Natural killer cell treated with Interleukin-12 subunit alpha and Interleukin-12 subunit beta and Interleukin-15 and Interleukin-18, amount 100 ng/mL, for 72 hours (primary cell): ENCODE results near the gene SCN1B. TPM values are rescaled to one million over a fixed set of nuclear protein-coding genes. Genes with fewer than 3 reads are reported as not detected.
A peak's percentile ranks its signal among the peaks of the same experiment; 100 is the strongest.

Experiments
- ATAC-seq, 2 donors: fragments of 150-1000 bp; cut with Tn5 transposase in 1 of 2; sonication (Bioruptor Pico), chemical (Tn5 transposase) in 1 of 2; 2 replicates each; pipeline ENCODE4 v1.10.0; 2021
- DNase-seq: peaks from one replicate; pipeline ENCODE4 v3.0.0; 2022; ENCODE audit warnings: low spot score
- H3K27ac Mint-ChIP-seq, 2 donors: 1 replicate in 1 of 2; 2 replicates in 1 of 2; pipeline ENCODE4 v1.8.0; 2022; ENCODE audit warnings: mixed read lengths in 2 of 2, mild to moderate bottlenecking in 1 of 2, moderate library complexity in 1 of 2
- H3K27me3 Mint-ChIP-seq, 2 donors: 1 replicate in 1 of 2; 2 replicates in 1 of 2; pipeline ENCODE4 v1.8.0; 2022; ENCODE audit warnings: mixed read lengths in 2 of 2
- H3K36me3 Mint-ChIP-seq: one replicate; pipeline ENCODE4 v1.8.0; 2022; ENCODE audit warnings: mixed read lengths
- H3K4me1 Mint-ChIP-seq, 2 donors: 1 replicate in 1 of 2; 2 replicates in 1 of 2; pipeline ENCODE4 v1.8.0; 2022; ENCODE audit warnings: low read depth in 2 of 2, mixed read lengths in 2 of 2, mild to moderate bottlenecking in 1 of 2
- H3K4me3 Mint-ChIP-seq: one replicate; pipeline ENCODE4 v1.8.0; 2022; ENCODE audit warnings: mixed read lengths
- H3K9me3 Mint-ChIP-seq: 2 replicates; pipeline ENCODE4 v1.8.0; 2022; ENCODE audit warnings: mixed read lengths
- total RNA-seq, 2 donors: library from RNA; stranded (reverse); gene quantifications; one replicate each; pipeline ENCODE4 v1.2.3, GENCODE V29; 2022

Gene SCN1B
- total RNA-seq, 2 donors from 2014 or later = 0.52 to 0.95 TPM

GRCh38 chr19:35066121-35066520, 35.9 kb downstream of the SCN1B start:
- Mint-ChIP-seq H3K4me1 (peaks cover 0 to 7% of the 10 kb centered on the region in 2 donors), H3K27ac (no peak overlapping the region)

GRCh38 chr19:35066691-35067563, 36.7 kb downstream of the SCN1B start:
- no peaks in the 10 kb centered on the region for H3K36me3 Mint-ChIP-seq
- H3K9me3 Mint-ChIP-seq = no peaks in the 10 kb centered on the region
- H3K4me1 Mint-ChIP-seq = peaks cover 0 to 7% of the 10 kb centered on the region in 2 donors
- peaks cover 0 to 3% of the 10 kb centered on the region in 2 donors for H3K27me3 Mint-ChIP-seq
- H3K27ac Mint-ChIP-seq = peak overlapping the region in 1 of 2 donors; percentile 37
- DNase-seq (peak; percentile 93), ATAC-seq (peak; percentile 93 to 95)
- H3K4me3 Mint-ChIP-seq = no peak overlapping the region

More at GRCh38 chr19:35066121-35066520, 35.9 kb downstream of the SCN1B start:
- Mint-ChIP-seq H3K4me3 (no peak overlapping the region), H3K36me3 (no peaks in the 10 kb centered on the region), H3K27me3 (peaks cover 0 to 3% of the 10 kb centered on the region in 2 donors), H3K9me3 (no peaks in the 10 kb centered on the region)
- ATAC-seq = no peak
- DNase-seq = no peak

GRCh38 chr19:35068941-35069634, 38.8 kb downstream of the SCN1B start:
- peaks cover 0 to 3% of the 10 kb centered on the region in 2 donors for H3K27me3 Mint-ChIP-seq
- ATAC-seq (no peak), DNase-seq (peak; percentile 20)
- no peaks in the 10 kb centered on the region for H3K9me3 Mint-ChIP-seq
- no peaks in the 10 kb centered on the region for H3K36me3 Mint-ChIP-seq
- peaks cover 0 to 7% of the 10 kb centered on the region in 2 donors for H3K4me1 Mint-ChIP-seq
- no peak overlapping the region for H3K27ac Mint-ChIP-seq
- no peak overlapping the region for H3K4me3 Mint-ChIP-seq

- DNase-seq = no peak
- ATAC-seq = no peak
- H3K36me3 Mint-ChIP-seq = no peaks in the 10 kb centered on the region
- peaks cover 0 to 7% of the 10 kb centered on the region in 2 donors for H3K4me1 Mint-ChIP-seq
- H3K27ac Mint-ChIP-seq = no peak overlapping the region
- H3K27me3 Mint-ChIP-seq = peaks cover 0 to 3% of the 10 kb centered on the region in 2 donors
- H3K4me3 Mint-ChIP-seq = no peak overlapping the region
- H3K9me3 Mint-ChIP-seq = no peaks in the 10 kb centered on the region
Measured at GRCh38 chr19:35069696-35070095, 39.4 kb downstream of the SCN1B start.

DNA sequence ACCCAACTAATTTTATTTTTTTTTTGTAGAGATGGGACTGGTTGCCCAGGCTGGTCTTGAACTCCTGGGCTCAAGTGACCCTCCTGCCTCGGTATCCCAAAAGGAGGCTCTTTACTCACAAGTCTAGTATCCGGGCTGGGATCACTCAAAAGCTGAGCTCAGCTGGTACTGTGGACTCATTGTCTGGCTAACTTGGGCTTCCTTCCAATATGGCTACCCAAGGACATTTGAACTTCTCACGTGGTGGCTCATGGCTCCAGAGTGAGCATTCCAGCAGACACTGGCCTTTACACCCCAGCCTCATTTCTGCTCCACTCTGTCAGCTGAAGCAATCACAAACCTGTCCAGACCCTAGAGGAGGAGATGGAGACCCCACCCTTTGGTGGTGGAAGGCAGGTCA, 40.2 kb downstream of the SCN1B start:
- no peak overlapping the region for H3K4me3 Mint-ChIP-seq
- H3K9me3 Mint-ChIP-seq = no peaks in the 10 kb centered on the region
- peak; percentile 12 for DNase-seq
- H3K27ac Mint-ChIP-seq = no peak overlapping the region
- ATAC-seq = no peak
- peaks cover 0 to 10% of the 10 kb centered on the region in 2 donors for H3K4me1 Mint-ChIP-seq
- H3K36me3 Mint-ChIP-seq = no peaks in the 10 kb centered on the region
- peaks cover 6% of the 10 kb centered on the region in 2 donors for H3K27me3 Mint-ChIP-seq

- DNase-seq (no peak), ATAC-seq (no peak)
- no peak overlapping the region for H3K4me3 Mint-ChIP-seq
- H3K36me3 Mint-ChIP-seq = no peaks in the 10 kb centered on the region
- no peak overlapping the region for H3K27ac Mint-ChIP-seq
- H3K27me3 Mint-ChIP-seq = peaks cover 6 to 7% of the 10 kb centered on the region in 2 donors
- H3K9me3 Mint-ChIP-seq = no peaks in the 10 kb centered on the region
- H3K4me1 Mint-ChIP-seq = peaks cover 7 to 10% of the 10 kb centered on the region in 2 donors
Measured at GRCh38 chr19:35073516-35073915, 43.2 kb downstream of the SCN1B start.

GRCh38 chr19:35073941-35074340, 43.7 kb downstream of the SCN1B start:
- Mint-ChIP-seq H3K4me1 (peaks cover 7 to 10% of the 10 kb centered on the region in 2 donors), H3K27ac (no peak overlapping the region), H3K9me3 (no peaks in the 10 kb centered on the region), H3K27me3 (peaks cover 7 to 9% of the 10 kb centered on the region in 2 donors), H3K36me3 (no peaks in the 10 kb centered on the region), H3K4me3 (no peak overlapping the region)
- peak; percentile 7 to 20 for ATAC-seq
- DNase-seq = no peak

GRCh38 chr19:35074426-35075201, 44.3 kb downstream of the SCN1B start:
- Mint-ChIP-seq H3K36me3 (no peaks in the 10 kb centered on the region), H3K27ac (no peak overlapping the region), H3K27me3 (peaks cover 6 to 7% of the 10 kb centered on the region in 2 donors), H3K4me1 (peaks cover 7 to 10% of the 10 kb centered on the region in 2 donors), H3K9me3 (no peaks in the 10 kb centered on the region), H3K4me3 (no peak overlapping the region)
- ATAC-seq (no peak), DNase-seq (no peak)

DNA sequence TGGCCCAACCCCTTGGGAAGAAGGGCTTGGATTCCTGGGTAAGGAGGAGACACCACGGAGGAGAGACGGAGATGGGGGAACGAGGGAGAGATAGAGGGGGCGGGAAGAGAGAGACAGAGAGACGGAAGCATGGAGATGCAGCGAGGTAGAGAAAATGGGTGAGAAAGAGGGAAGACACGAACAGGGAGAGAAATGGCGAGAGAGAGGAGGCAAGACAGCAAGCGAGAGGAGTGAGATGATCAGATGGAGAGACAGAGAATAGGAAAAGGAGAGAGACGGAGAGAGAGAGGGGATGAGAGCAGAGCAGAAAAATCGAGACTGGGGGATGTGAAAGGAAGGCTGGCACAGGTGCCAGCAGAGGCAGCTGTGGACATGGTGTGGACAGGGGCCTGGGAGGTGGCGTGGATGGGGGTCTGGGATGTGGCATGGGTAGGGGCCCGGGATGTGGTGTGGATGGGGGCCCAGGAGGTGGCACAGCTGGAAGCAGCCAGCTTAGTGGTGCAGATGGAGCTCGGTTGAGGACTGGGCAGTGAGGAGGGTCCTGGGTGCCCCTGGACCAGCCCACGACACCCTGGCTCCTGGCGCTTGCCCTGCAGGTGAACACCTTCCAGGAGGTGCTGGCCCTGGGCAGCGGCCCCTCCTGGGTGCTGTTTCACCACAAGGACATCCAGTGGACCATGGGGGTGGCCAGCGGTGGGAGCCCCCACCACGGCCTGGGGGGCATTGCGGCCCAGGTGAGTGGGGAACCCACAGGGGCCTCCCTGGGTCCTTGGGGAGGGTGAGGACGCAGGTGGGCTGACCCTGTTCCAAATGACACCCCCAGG, 45.1 kb downstream of the SCN1B start:
- ATAC-seq (no peak), DNase-seq (no peak)
- H3K4me1 Mint-ChIP-seq = peaks cover 7 to 10% of the 10 kb centered on the region in 2 donors
- H3K27ac Mint-ChIP-seq = no peak overlapping the region
- no peak overlapping the region for H3K4me3 Mint-ChIP-seq
- peaks cover 6 to 7% of the 10 kb centered on the region in 2 donors for H3K27me3 Mint-ChIP-seq
- no peaks in the 10 kb centered on the region for H3K36me3 Mint-ChIP-seq
- H3K9me3 Mint-ChIP-seq = no peaks in the 10 kb centered on the region

DNA sequence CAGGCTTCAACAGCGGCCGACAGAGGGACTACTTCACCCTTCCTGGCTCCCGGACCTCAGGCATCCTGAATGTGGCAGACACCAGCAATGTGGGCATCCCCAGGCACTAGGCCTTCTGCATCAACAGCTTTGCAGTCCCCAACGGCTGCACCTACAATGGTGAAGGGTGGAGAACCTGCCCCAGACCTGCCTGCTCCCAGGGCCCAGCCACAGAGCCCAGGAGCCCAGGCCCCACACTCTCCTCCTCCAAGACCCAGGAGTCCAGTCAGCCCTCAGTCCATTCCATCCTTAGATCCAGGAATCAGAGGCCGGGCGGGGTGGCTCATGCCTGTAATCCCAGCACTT, 45.7 kb downstream of the SCN1B start:
- ATAC-seq = no peak
- H3K27me3 Mint-ChIP-seq = peaks cover 6 to 7% of the 10 kb centered on the region in 2 donors
- no peak overlapping the region for H3K4me3 Mint-ChIP-seq
- no peaks in the 10 kb centered on the region for H3K36me3 Mint-ChIP-seq
- H3K9me3 Mint-ChIP-seq = no peaks in the 10 kb centered on the region
- H3K4me1 Mint-ChIP-seq = peaks cover 7 to 10% of the 10 kb centered on the region in 2 donors
- DNase-seq = peak; percentile 52
- no peak overlapping the region for H3K27ac Mint-ChIP-seq

- Mint-ChIP-seq H3K36me3 (no peaks in the 10 kb centered on the region), H3K9me3 (no peaks in the 10 kb centered on the region), H3K27me3 (peaks cover 6 to 7% of the 10 kb centered on the region in 2 donors), H3K4me3 (no peak overlapping the region), H3K27ac (no peak overlapping the region), H3K4me1 (peaks cover 7 to 10% of the 10 kb centered on the region in 2 donors)
- ATAC-seq = no peak
- peak; percentile 44 for DNase-seq
Measured at GRCh38 chr19:35076657-35077056, 46.4 kb downstream of the SCN1B start.

DNA sequence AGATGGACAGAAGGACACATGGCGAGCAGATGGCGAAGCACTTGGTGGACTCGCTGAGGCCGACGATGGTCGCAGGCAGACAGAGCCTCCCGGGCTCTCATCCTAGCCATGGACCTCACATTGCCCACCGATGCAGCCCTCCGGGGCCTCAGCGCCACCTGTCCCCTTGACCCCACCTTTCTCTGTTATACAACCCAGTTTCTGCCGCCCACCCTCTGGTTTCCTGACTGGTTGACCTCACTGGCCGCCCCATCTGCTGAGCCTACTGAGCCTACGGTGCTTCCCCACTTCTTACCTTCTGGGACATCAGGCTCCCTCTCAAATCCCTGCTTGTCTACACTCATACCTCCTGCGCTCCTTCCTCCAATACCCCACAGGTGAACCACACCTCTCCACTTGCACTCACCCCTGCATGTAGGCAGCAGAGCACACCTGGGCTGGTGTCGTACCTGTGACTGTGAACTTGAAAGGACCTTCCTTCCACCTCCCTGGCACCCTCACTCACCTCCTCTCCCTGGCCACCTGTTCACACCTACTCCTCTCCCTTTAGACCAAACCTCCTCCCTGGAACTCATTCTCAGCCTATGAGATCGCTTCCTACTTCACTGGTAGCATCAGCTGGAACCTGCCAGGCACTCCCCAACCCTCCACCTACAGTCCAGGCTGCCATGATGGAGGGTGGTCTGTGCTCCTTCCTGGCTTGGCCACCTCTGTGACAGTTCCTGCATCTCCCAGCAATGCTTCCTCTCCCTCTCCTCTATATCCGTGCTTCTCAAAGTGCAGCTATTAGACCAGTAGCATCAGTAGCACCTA, 47.3 kb downstream of the SCN1B start:
- no peaks in the 10 kb centered on the region for H3K9me3 Mint-ChIP-seq
- H3K36me3 Mint-ChIP-seq = no peaks in the 10 kb centered on the region
- H3K27me3 Mint-ChIP-seq = peaks cover 6 to 7% of the 10 kb centered on the region in 2 donors
- no peak overlapping the region for H3K27ac Mint-ChIP-seq
- no peak overlapping the region for H3K4me3 Mint-ChIP-seq
- ATAC-seq (peak in 1 of 2 donors; percentile 21), DNase-seq (peak; percentile 49)
- peaks cover 7 to 10% of the 10 kb centered on the region in 2 donors for H3K4me1 Mint-ChIP-seq
